HG03139 (cell line): ENCODE results near the gene MYPN.
"Not testable (repeated sequence)": the region's sequence is repeated elsewhere in the genome, so short reads cannot be mapped to it uniquely, and the experiment has no call there.

Experiments used
- ATAC-seq: cut with Tn5 transposase; IDR thresholded peaks from one replicate; pipeline ENCODE4 v1.9.1; 2021; ENCODE audit not compliant: unreplicated experiment

The MYPN gene

GRCh38 chr10:68132391-68132790 lies 23.1 kb downstream of the MYPN start:
- no peak for ATAC-seq

- ATAC-seq, result no peak
These were observed 24.2 kb downstream of the MYPN start for GRCh38 chr10:68133523-68133922.

- ATAC-seq, result no peak
These were observed 26.1 kb downstream of the MYPN start for GRCh38 chr10:68135362-68135761.

- no peak for ATAC-seq
These were observed 26.9 kb downstream of the MYPN start for GRCh38 chr10:68135922-68136792.

DNA sequence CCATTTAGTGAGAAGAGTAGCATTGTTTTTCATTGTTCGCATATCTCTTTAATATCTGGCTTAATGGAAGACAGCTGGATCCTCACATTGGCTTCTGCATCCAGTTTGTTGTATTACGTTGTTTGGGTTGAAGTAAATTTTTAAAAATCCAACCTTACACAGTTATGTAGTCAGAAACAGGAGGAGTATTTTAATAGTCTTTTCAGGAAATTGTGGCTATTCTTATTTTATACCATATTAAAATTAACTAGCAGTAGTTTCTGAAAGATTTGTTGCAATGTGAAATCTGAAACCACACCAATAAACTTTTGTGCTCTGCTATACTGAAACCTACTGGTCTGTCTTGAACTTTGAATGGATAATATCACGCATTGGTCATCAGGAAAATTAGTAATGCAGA lies 27.9 kb downstream of the MYPN start:
- no peak for ATAC-seq

DNA sequence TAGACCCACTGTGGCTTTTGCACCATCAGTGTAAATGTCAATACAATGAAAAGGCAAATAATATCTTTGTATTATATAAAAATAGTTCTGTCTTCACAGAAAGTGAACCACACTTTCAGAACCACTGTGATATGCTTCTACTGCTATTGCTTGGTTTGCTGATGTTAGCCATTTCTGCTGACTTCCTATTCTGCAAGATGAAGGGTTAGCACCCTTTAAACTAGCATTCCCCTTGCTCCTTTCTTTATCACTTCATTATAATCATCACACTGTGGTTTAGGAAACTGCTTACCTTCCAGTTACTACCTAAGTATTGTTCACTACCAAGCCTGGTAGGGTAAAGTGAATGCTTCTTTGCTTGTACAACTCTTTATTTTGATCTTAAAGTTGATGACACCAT lies 29.2 kb downstream of the MYPN start:
- no peak for ATAC-seq

- ATAC-seq, result no peak
These were observed 30.4 kb downstream of the MYPN start for GRCh38 chr10:68139448-68140272.

GRCh38 chr10:68142761-68143160 lies 33.5 kb downstream of the MYPN start:
- ATAC-seq, result no peak

DNA sequence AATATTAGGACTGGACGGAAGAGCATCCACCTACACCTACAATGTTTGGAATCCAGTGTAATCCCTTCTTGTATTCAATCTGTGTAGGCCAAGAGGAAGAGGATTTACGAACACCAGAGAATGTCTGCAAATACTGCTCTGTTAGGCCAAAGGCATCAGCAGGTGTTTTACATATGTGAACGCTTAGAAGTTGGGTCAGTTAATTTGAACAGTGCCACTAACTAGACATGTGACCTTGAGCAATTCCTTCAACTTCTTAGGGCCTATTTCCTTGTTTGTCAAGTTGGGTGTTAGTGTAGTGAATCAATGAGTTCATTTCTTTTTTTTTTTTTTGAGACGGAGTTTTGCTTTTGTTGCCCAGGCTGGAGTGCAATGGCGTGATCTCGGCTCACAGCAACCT lies 35.4 kb downstream of the MYPN start:
- no peak for ATAC-seq

DNA sequence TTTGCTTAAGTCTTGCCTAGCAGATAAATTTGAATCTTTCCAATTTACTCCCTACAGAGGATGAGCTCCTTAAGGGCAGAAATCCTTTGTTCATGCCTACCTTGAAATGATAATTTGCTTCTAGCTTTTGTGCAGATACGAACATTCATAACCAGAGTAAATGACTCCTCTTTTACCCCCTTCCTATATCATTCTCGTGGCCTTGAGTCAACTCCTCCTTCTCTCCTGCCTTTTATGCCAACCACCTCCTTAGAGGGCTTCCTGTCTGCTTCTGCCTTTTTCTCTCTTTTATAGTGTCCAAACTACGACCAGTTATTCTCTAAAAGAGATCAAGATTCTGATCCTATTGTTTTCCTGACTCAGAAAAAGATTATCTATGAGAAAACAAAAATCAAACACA lies 36.4 kb downstream of the MYPN start:
- no peak for ATAC-seq

DNA sequence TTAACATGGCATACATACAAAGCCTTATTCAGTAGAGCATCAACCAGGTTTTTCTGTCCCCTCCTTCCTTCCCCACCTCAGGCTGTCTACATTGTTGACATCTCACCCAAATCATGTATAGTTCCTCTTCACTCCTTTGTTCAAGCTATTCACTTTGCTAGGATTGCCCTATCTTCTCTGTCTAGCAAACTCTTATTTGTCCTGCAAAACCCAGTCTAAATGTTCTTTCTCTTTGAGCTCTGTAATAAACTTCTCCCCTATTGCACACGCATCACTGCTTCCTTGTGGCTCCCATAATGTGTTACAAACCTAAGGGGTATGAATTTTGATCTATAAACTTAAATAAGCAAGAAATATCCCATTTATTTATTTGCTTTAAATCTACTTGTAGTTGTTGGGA lies 36.8 kb downstream of the MYPN start:
- ATAC-seq, result no peak

DNA sequence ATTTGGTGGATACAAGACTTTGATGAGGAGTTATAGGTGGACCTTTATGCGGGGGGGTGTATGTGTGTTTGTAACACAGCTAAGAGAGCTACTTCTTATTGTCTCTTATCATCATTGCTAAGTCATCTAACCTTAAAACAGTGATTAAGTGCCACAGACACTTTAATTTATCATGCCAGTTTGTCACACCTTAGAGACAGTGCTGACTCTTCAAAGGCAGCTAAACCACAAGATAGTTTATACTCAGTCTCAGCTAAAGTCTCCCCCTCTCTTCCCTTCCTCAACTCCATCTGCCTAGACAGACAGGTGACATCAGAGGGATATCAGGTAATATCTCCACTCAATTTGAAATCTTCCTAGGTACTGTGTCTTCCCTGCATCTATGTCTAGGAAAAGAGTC lies 42.2 kb downstream of the MYPN start:
- ATAC-seq, result no peak

DNA sequence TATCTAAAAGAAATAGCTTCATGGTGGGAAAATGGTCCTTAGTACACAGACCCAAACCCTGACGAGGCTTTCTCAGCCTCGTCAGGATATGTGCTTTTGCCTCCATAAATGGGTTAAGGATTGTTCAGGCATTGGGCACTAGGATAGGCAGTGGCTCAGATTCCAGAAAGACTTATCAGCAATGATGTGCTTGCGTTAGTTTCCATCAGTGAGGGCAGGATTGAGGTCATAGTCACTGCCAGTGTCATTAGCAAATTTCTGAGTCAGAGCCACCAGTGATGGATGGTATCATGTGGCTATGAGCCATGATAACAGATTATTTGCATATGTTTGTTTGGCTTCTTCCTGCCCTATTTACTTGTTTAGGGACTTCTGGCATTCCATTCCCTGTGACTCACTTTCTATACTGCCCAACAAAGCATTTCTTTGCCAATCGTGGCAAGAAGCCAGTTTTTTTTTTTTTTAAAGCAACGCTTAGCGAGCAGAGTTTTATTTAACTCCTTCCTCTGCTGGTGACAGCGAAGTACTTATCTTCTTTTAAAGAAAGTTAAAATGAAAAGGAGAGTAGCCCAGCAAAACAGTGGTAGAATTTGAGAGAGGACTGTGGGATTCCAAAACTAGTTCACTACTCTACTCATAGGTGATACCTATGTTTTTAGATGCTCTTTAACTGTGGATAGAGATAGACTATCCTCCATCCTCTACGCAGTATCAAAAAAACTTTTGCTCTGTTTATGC lies 44.4 kb downstream of the MYPN start:
- ATAC-seq, result no peak

GRCh38 chr10:68154211-68154497 lies 44.9 kb downstream of the MYPN start:
- no peak for ATAC-seq

GRCh38 chr10:68155615-68156210 lies 46.4 kb downstream of the MYPN start:
- no peak for ATAC-seq

GRCh38 chr10:68156373-68157185 lies 47.3 kb downstream of the MYPN start:
- no peak for ATAC-seq

DNA sequence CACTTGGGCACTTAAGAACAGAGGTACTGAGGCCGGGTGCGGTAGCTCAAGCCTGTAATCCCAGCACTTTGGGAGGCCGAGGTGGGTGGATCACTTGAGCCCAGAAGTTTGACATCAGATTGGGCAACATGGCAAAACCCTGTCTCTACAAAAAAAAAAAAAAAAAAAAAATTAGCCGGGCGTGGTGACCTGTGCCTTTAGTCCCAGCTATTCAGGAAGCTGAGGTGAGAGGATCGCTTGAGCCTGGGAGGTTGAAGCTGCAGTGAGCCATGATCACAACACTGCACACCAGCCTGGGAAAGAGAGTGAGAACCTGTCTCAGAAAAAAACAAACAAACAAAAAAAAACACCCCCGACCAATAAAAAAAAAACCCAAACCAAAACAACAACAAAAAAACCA lies 48.2 kb downstream of the MYPN start:
- not testable (repeated sequence) for ATAC-seq

GRCh38 chr10:68158031-68158430 lies 48.7 kb downstream of the MYPN start:
- no peak for ATAC-seq

DNA sequence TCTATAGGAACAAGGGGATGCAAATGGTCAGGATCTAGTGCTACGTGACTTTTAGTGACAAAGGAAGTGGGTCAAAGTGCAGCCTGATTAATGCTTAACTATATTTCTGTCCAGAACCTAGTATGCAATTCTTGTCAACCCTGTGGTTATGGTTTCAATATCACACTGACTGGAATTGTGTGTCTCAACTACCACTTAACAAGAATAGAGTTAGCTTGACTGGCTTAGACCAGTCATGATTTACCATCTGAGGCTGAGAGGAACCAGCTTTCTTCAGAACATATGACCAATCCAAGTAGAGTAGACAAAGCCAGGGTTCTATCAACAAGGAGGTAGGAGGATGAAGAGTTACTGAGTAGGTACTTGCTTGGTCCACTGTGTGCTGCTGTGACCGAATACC lies 54.4 kb downstream of the MYPN start:
- ATAC-seq, result peak; percentile 99

- no peak for ATAC-seq
These were observed 56.4 kb downstream of the MYPN start for GRCh38 chr10:68165643-68166042.
